MG63 (cell line): ENCODE measurements around the gene UNC13A. TPM values are rescaled to one million over a fixed set of nuclear protein-coding genes. Genes with fewer than 3 reads are reported as not detected.

Experiments used
- DNase-seq: peaks from one replicate; pipeline ENCODE4 v3.0.0-alpha.2; 2020
- H3K27me3 ChIP-seq: fragments of 250-450 bp; sonication (Bioruptor Pico); 2 replicates; pipeline ENCODE4 v1.5.1; 2020; ENCODE audit warnings: mild to moderate bottlenecking, moderate library complexity
- H3K36me3 ChIP-seq: fragments of 250-450 bp; sonication (Bioruptor Pico); 2 replicates; pipeline ENCODE4 v1.5.1; 2020; ENCODE audit warnings: mild to moderate bottlenecking, moderate library complexity
- H3K4me3 ChIP-seq: fragments of 250-450 bp; sonication (Bioruptor Pico); 2 replicates; pipeline ENCODE4 v1.5.1; 2020; ENCODE audit warnings: mild to moderate bottlenecking, moderate library complexity
- H3K9me3 ChIP-seq: fragments of 250-450 bp; sonication (Bioruptor Pico); 2 replicates; pipeline ENCODE4 v1.5.1; 2020; ENCODE audit warnings: mild to moderate bottlenecking, moderate library complexity
- total RNA-seq: library from RNA; depleted of rRNA; stranded (reverse); fragments of >200 nt; shearing (Covaris generic); gene quantifications from 2 replicates; pipeline ENCODE4 v1.2.3, GENCODE V29; 2014; ENCODE audit warnings: low replicate concordance

The UNC13A gene
- total RNA-seq, 1 experiment from 2014 or later = 0.10 TPM

DNA sequence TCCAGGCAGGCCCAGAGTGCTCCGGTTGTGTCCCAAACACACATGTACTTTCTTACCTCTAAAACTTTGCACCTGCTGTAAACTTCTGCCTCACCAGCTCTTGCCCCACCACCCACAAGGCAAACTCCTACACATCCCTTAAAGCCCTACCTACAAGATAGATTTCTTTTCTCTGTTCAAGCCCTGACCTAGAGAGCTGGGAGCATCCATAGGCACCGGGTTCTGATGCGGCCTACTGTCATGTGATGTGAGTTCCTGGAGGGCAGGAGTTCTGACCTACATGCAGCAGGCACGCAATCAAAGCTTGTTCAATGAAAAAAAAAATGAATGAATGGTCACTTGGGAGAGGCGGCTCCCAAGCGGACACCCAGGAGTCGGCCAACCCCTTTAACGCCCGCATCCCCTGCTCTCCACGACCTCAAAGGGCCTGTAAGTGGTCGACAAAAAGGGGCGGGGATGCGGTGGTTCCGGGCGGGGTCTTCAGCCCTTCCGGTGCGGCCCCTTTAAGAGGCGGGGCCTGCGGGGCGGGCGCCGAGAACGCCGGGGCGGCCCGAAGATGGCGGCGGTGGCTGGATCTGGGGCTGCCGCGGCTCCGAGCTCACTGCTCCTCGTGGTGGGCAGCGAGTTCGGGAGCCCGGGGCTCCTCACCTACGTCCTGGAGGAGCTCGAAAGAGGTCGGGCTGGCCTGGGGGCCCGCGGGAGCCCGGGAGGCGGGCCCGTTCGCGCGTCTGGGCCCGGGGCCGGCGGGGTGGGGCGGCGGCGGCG, 31.0 kb upstream of the UNC13A start, which contains the start of gene MAP1S:
Gene MAP1S (plus strand): TSS at position 534 of the 765 bp plus-strand sequence. CDS start 23 bp downstream, at position 557.
- Histone ChIP-seq H3K4me3 (peak within 1 kb of the TSS; percentile 90), H3K9me3 (no peaks in the 10 kb centered on the region), H3K27me3 (no peaks in the 10 kb centered on the region), H3K36me3 (peaks cover 30% of the 10 kb centered on the region)
- DNase-seq = peak; percentile 82

DNA sequence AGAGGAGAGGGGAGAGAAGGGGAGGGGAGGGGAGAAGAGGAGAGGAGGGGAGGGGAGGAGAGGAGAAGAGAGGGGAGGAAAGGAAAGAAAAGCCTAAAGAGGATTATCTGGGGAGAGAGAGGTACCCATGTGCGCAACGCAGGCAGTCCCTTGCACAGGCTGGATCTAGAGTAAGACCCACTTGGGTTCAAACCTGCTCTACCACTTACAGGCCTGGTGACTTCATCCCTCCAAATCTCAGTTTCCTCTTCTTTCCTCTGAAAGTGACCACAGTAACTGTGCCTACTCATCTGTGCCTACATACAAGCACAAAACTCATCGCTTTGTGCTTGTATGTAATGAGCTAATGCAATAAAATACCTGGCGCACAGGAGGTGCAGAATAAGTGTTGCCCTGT, 30.4 kb upstream of the UNC13A start:
- Histone ChIP-seq H3K27me3 (no peaks in the 10 kb centered on the region), H3K4me3 (peak overlapping the region; percentile 90), H3K36me3 (peaks cover 24% of the 10 kb centered on the region), H3K9me3 (no peaks in the 10 kb centered on the region)
- DNase-seq = no peak

DNA sequence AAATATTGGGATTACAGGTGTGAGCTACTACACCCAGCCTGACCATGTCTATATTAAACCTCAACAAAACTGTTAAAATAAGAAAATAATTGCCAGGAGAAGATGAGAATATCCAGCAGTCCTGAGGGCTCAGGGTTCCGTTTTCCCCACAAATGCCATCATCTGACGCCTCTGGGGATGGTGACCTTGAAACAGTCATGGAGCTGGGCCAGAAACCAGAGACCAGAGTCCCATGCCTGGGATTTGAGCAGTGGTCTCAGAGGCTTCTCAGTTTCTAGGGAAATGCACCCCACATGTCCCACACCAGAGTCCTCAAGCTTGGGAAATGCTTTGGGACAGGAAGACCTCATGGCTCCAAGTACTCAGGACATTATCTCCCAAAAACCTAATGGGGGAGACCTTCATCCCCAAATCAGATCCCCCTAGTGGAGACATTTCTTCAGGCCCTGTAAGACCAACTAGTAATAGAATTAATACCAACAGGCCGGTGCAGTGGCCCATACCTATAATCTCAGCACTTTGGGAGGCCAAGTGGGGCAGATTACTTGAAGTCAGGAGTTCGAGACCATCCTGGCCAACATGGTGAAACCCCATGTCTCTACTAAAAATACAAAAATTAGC, 28.3 kb upstream of the UNC13A start:
- Histone ChIP-seq H3K27me3 (no peaks in the 10 kb centered on the region), H3K9me3 (no peaks in the 10 kb centered on the region), H3K36me3 (peaks cover 6% of the 10 kb centered on the region), H3K4me3 (no peak overlapping the region)
- DNase-seq = no peak

GRCh38 chr19:17711851-17712250, 23.7 kb upstream of the UNC13A start:
- Histone ChIP-seq H3K9me3 (no peaks in the 10 kb centered on the region), H3K36me3 (no peaks in the 10 kb centered on the region), H3K4me3 (no peak overlapping the region), H3K27me3 (no peaks in the 10 kb centered on the region)
- DNase-seq = no peak

GRCh38 chr19:17706750-17707181, 18.6 kb upstream of the UNC13A start:
- Histone ChIP-seq H3K4me3 (no peak overlapping the region), H3K27me3 (no peaks in the 10 kb centered on the region), H3K9me3 (no peaks in the 10 kb centered on the region), H3K36me3 (no peaks in the 10 kb centered on the region)
- peak; percentile 44 for DNase-seq

DNA sequence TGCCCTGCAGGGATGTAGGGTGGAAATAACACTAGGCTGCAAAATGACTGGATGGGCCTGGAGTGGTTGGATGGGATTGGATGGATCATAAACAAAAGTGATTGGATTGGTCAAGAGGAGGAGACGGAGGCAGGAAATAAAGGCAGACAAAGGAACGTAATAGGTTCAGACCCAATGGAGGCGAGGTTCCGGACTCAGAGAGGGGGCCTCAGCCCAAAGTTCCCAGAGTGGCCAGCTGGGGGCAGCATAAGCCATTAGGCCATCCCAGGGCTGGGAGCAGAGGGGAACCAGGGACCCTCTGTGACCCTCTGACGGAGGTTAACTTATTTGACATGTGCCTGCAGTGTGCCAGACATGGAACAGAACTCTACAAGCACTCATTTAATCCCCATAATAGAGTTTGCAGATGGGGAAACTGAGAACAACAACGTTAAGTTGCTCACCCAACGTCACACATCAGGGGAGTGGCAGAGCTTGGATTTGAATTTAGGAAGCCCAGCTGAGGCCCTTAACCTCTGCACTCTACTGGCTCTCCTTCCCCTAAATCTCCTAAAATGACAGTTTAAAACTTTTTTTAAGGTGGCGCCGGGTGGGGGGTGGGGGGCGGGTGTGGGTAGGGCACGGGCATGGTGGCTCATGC, 15.8 kb upstream of the UNC13A start:
- Histone ChIP-seq H3K27me3 (peaks cover 4% of the 10 kb centered on the region; the same call in 1 of the 2 replicates), H3K36me3 (no peaks in the 10 kb centered on the region), H3K4me3 (no peak overlapping the region), H3K9me3 (no peaks in the 10 kb centered on the region)
- DNase-seq = no peak

DNA sequence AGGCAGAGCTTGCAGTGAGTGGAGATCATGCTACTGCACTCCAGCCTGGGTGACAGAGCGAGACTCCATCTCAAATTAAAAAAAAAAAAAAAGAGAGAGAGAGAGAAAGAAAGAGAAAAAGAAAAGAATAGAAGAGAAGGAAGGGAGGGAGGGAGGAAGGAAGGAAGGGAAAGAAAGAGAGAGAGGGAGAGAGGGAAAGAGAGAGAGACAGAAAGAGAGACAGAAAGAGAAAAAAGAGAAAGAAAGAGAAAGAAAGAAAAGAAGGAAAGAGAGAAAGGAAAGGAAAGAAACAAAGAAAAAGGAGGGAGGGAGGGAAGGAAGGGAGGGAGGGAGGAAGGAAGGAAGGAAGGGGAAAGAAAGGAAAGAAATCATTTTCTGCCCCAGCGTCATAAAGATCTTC, 7.0 kb upstream of the UNC13A start:
- no peak overlapping the region for H3K4me3 ChIP-seq
- no peak for DNase-seq
- peaks cover 49% of the 10 kb centered on the region for H3K27me3 ChIP-seq
- no peaks in the 10 kb centered on the region for H3K36me3 ChIP-seq
- no peaks in the 10 kb centered on the region for H3K9me3 ChIP-seq

DNA sequence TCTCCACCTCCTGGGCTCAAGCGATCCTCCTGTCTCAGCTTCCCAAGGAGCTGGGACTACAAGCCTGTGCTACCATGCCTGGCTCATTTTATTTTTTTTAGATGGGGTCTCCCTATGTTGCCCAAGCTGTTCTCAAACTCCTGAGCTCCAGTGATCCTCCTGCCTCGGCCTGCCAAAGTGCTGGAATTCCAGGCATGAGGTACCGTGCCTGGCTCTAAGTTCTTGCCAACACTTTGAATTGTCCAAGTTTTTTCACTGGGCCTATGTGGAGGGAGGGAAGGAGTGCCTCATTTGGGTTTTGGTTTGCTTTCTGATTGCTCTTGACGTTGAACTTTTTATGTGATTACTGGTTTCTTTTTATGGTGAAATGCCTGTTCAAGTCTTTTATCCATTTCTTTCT, 4.4 kb upstream of the UNC13A start:
- DNase-seq = no peak
- no peak overlapping the region for H3K4me3 ChIP-seq
- peaks cover 52% of the 10 kb centered on the region for H3K27me3 ChIP-seq
- H3K36me3 ChIP-seq = no peaks in the 10 kb centered on the region
- H3K9me3 ChIP-seq = no peaks in the 10 kb centered on the region

- Histone ChIP-seq H3K27me3 (peaks cover 42% of the 10 kb centered on the region), H3K36me3 (no peaks in the 10 kb centered on the region), H3K4me3 (no peak overlapping the region), H3K9me3 (no peaks in the 10 kb centered on the region)
- no peak for DNase-seq
Observed at GRCh38 chr19:17688853-17689595, 870 bp upstream of the UNC13A start.

DNA sequence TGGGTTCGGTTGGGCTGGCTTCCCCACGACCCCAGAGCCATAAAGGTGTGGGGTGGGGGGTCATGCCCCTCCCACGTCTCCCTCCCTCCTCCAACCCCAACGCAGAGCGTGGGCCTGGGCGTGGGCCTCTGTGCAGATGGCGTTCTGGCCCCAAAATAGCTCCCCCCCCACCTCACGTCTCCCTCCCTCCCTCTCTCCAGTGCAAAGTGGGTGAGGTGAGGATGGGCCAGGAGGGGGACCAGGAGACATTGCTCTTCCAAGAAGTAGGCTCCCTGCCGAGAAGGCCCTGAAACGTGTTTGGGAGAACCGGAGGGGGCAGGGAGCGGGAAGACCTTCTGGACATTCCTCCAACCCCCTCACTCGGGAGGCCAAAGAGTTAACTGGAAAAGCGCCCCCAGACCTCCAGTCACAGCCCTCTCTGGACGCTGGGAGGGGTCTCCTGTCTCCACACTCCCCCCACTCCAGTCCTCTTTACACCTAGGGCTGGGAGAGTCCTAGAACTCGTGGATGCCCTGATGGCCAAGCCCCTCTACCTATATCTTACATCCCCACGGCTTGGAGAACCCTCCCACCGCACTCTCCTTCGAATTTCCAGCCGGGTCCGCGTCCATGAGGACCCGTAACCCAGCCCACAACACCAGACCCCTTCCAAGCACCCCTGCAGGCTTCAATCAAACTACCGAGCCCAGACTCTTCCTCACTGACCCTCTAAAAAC, 855 bp downstream of the UNC13A start:
- no peak overlapping the region for H3K4me3 ChIP-seq
- H3K36me3 ChIP-seq = no peaks in the 10 kb centered on the region
- H3K9me3 ChIP-seq = no peaks in the 10 kb centered on the region
- peaks cover 38% of the 10 kb centered on the region for H3K27me3 ChIP-seq
- no peak for DNase-seq

GRCh38 chr19:17686592-17687024, 1.5 kb downstream of the UNC13A start:
- Histone ChIP-seq H3K9me3 (no peaks in the 10 kb centered on the region), H3K36me3 (no peaks in the 10 kb centered on the region), H3K4me3 (no peak overlapping the region), H3K27me3 (peaks cover 35% of the 10 kb centered on the region)
- DNase-seq = peak; percentile 31

DNA sequence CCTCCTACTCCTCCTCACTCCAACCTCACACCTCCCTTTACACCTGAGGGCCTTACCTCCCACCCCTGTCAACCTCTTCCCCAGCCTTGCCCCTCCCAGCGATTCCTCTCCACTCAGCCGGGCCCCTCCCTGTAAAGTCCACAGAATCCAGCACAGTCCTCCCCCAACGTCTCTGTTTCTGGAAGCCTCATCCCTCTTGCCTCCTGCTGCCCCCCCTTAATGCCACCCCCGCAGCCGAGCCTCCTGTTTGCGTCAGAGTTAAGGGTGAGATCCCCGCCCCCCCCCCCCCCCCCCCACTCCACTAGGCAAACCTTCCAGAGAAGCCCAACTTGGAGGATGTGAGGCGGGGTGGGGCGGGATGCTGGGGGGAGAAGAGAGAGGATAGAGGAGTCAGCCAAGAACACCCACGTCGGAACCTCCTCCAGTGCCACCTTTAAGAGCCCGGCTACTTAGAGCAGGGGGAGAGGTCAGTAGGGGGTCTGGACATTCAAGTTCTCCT, 2.1 kb downstream of the UNC13A start:
- DNase-seq = peak; percentile 8
- H3K27me3 ChIP-seq = peaks cover 36% of the 10 kb centered on the region
- H3K36me3 ChIP-seq = no peaks in the 10 kb centered on the region
- no peaks in the 10 kb centered on the region for H3K9me3 ChIP-seq
- H3K4me3 ChIP-seq = no peak overlapping the region

GRCh38 chr19:17685451-17686022, 2.6 kb downstream of the UNC13A start:
- DNase-seq = no peak
- H3K27me3 ChIP-seq = peaks cover 35% of the 10 kb centered on the region
- no peaks in the 10 kb centered on the region for H3K9me3 ChIP-seq
- no peaks in the 10 kb centered on the region for H3K36me3 ChIP-seq
- H3K4me3 ChIP-seq = no peak overlapping the region

DNA sequence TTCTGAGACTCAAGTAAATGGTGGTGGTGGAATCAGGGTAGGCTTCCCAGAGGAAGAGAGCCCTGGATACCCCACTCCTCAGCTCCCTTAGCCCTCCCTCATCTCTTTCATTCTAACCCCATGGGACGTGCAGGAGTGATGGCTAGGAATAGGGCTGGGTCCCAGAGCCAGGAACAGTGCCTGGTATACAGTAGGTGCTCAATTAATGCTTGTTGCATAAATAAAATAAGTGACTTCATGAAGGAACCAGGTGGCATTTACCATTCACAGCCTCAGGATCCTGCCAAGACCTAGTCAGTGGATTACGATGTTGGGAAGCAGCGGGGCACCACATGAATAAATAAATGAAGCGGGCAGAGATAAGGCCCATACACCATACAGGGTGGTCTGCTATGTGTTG, 3.9 kb downstream of the UNC13A start:
- Histone ChIP-seq H3K36me3 (no peaks in the 10 kb centered on the region), H3K4me3 (no peak overlapping the region), H3K9me3 (no peaks in the 10 kb centered on the region), H3K27me3 (peaks cover 46% of the 10 kb centered on the region)
- DNase-seq = no peak

DNA sequence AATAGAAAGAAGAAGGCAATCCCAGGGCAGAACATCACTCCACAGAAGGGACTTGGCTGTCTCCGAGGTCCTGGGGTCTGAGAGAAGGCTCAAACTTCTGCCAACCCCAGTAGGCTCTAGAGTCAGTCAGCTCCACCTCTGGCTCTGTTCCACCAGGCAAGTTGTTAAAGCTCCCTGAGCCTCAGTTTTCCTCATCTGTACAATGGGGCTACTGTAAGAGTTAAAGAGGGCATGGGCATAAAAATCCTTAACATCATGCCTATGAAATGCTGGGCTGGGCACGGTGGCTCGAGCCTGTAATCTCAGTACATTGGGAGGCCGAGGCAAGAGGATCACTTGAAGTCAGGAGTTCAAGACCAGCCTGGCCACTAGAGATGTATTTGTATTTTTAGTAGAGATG, 5.1 kb downstream of the UNC13A start:
- DNase-seq = no peak
- Histone ChIP-seq H3K4me3 (no peak overlapping the region), H3K36me3 (no peaks in the 10 kb centered on the region), H3K27me3 (peaks cover 36% of the 10 kb centered on the region), H3K9me3 (no peaks in the 10 kb centered on the region)

DNA sequence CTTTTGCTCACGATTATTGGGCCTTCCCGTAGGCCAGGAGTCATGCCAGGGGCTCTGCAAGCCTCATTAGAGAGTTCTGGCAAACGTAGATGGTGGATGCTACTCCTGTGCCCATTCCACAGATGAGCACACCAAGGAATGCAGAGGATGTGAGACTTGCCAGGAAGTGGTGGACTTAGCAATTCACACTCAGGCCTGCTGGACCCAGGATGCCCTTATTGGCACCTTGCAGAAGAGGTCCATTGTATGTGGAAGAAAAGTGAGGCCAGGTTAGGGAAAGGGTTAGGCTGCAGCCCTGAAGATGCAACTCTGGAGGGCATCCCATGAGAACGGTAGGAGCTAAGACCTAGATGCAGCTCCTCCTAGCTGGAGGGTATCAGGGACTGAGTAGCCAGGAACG, 5.9 kb downstream of the UNC13A start:
- H3K4me3 ChIP-seq = no peak overlapping the region
- no peak for DNase-seq
- H3K9me3 ChIP-seq = no peaks in the 10 kb centered on the region
- no peaks in the 10 kb centered on the region for H3K36me3 ChIP-seq
- peaks cover 35% of the 10 kb centered on the region for H3K27me3 ChIP-seq
